HG03060 (cell line): ENCODE results near the gene STEAP2.
A peak's percentile ranks its signal among the peaks of the same experiment; 100 is the strongest.
"Not testable (repeated sequence)": the region's sequence is repeated elsewhere in the genome, so short reads cannot be mapped to it uniquely, and the experiment has no call there.

ENCODE experiments used
- ATAC-seq: cut with Tn5 transposase; IDR thresholded peaks from one replicate; pipeline ENCODE4 v1.9.1; 2021; ENCODE audit warnings: low read depth, moderate number of reproducible peaks; ENCODE audit not compliant: unreplicated experiment

Gene STEAP2

GRCh38 chr7:90211391-90212148 is at the start of gene STEAP2:
TSS of gene STEAP2 (plus strand) at chr7:90211740. CDS start at chr7:90225083, 13,343 bp downstream.
- peak; percentile 63 for ATAC-seq

DNA sequence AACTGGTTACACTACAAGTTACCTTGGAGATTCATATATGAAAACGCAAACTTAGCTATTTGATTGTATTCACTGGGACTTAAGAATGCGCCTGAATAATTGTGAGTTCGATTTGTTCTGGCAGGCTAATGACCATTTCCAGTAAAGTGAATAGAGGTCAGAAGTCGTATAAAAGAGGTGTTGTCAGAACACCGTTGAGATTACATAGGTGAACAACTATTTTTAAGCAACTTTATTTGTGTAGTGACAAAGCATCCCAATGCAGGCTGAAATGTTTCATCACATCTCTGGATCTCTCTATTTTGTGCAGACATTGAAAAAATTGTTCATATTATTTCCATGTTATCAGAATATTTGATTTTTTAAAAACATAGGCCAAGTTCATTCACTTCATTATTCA is 48.0 kb upstream of the STEAP2 start:
- ATAC-seq: no peak

DNA sequence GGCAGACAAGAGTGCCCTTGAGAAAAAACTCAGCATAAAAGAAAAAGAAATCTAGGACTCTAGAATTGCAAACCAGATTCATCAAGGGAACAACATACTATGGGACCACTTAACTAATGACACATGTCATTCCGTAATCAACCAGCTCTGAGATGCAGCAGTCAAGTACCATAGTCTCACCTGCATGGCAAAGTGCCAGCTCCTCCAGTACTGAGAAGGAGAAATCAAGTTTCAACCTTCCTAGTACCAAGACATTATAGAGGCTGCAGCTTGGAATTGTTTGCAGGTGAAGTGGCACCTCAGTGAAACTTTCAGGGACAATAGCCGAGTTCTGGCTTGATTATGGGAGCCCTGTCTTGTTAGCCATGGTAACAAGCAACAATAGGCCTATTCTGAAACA is 45.8 kb upstream of the STEAP2 start:
- no peak for ATAC-seq

- ATAC-seq: no peak
These were observed 45.4 kb upstream of the STEAP2 start for GRCh38 chr7:90166153-90166552.

DNA sequence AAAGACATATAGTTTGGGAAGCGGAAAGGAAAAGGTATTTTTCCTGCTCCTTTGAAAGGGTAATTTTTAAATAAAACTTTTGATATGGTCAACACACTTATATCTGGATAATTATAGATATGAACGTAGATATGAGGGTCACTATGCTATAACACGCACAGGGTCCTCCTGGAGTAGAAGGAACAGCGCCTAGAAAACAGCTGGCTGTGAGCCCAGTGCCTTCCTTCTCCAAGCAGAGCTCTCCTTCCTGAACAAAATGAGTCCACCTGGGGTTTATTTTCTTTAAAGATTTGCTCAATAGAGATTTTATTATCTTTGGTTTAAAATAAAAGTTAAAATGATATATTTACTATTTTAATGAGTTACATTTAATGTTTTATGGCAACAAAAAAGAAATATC is 44.2 kb upstream of the STEAP2 start:
- ATAC-seq: no peak

DNA sequence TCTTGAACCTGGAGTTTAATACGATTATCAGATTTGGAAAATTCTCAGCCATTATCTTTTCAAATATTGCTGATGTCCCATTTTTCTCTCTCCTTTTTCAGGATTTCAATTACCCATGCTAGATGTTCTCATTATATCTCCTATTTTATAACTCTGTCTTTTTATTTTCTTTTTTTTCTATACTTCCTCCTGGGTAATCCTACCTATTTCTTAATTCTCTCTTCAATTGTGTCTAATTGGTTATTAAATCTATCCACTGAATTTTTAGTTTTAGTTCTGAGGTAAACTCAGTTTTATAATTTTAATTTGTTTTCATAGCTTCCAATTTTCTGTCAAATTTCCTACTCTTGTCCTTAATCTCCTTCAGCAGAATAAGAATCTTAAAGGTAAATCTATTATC is 41.6 kb upstream of the STEAP2 start:
- ATAC-seq: no peak

DNA sequence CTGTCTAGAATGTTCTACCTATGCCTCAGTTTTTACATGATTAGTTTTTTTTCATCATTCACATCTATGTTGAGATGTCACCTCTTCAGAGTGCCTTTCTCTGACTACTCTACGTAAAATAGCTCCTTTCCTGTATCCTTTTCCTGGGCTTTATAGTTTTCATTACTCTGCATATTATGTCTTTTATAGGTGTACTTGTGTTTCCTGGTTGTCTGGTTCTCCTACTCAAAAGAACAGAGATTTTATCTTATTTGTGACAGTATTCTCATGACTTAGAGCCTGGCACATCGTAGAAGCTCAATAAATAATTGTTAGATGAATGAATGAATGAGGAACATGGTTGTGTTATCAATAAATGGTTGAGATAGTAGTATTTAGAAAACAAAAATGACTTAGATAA is 39.4 kb upstream of the STEAP2 start:
- ATAC-seq: no peak

DNA sequence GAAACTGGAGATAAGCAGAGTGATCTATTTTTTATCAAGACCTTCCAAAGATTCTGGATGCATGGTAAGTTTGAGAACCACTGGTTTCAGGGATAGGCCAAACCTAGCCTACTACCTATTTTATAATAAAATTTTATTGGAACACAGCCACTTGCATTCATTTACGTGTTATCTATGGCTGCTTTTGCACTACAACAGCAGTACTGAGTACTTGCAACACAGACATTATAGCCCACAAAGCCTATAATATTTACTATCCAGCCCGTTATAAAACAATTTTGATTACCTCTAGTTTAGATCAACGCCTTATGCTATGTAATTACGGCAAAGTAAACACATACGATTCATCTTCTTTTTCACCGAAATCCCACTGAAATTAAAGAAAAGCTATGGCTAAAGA is 38.9 kb upstream of the STEAP2 start:
- ATAC-seq: no peak

DNA sequence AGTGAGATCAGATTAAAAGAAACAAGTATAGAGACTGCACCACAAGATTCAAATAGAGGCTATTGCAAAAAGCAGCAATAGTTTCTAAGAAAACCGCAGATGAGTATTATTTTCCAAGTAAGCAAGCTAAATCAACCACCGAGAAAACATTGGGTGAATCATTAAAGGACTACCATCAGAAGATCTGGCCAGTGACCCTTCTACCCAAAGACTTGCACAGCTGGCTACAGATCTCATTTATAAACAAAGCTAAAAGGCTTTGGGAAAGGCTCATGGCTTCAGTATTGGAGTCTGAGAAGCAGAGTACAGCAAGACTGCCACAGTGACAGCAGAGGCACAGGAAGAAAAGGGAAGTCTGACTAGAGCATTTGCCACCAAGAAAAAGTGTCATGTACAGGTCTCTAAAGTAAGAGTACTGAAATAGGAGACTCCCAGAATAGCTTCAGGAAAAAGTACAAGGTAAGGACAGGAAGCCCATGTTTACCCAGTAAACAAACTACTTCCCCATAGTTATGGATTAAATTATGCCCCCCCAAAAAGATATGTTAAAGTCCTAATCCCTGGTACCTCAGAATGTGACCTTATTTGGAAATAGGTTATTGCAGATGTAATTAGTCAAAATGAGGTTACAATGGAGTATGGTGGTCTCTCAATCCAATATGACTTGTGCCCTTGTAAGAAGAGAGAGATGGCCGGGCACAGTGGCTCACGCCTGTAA is 38.3 kb upstream of the STEAP2 start:
- peak; percentile 86 for ATAC-seq

GRCh38 chr7:90175667-90176066 is 35.9 kb upstream of the STEAP2 start:
- no peak for ATAC-seq

GRCh38 chr7:90176195-90176594 is 35.3 kb upstream of the STEAP2 start:
- ATAC-seq: no peak

GRCh38 chr7:90178166-90178565 is 33.4 kb upstream of the STEAP2 start:
- no peak for ATAC-seq

GRCh38 chr7:90178679-90179278 is 32.8 kb upstream of the STEAP2 start:
- ATAC-seq: peak; percentile 95

DNA sequence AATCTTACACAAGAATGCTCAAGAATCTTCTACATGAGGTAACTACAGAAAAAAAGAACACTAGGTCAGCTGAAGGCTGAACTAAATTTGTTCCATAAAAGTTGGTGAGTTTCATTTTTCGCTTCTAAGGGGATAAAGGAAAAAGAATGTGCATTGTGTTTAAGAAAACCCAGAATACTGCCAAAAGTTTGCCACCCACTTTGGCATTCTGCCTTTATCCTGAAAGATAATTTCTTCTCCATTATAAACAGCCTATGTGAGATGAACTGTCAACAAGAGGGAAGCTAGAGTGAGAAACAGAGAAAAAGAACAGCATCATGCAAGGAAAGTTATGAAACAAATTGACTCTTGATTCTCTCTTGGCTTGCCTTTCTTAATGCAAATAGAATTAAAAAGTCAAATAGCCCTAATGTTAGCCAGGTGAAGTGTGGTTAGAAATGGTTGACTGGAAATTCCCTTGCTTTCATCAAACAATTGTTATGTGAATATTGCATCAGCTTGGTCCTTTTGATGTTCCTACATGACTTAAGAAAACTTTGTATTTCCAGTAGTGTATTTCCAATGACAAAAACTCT is 31.4 kb upstream of the STEAP2 start:
- no peak for ATAC-seq

DNA sequence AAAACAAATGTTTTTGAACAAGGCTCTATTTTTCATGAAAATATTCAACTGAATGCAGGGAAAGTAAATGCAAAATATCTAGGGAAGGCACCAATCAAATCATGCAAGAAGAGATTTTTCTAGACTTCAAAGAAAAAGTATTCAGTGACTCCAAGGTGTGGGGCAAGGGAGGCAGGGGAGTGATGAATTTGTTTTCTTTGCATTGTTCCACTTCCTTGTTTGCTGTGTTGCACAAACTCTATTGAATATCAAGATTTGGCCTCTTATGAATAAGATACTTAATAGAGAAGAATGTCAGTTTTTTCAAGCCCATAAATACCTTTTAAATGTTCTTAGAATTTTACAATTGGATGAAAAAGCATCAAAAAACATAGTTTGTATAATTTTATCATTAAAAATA is 30.9 kb upstream of the STEAP2 start:
- ATAC-seq: no peak

GRCh38 chr7:90181485-90181884 is 30.1 kb upstream of the STEAP2 start:
- ATAC-seq: no peak

DNA sequence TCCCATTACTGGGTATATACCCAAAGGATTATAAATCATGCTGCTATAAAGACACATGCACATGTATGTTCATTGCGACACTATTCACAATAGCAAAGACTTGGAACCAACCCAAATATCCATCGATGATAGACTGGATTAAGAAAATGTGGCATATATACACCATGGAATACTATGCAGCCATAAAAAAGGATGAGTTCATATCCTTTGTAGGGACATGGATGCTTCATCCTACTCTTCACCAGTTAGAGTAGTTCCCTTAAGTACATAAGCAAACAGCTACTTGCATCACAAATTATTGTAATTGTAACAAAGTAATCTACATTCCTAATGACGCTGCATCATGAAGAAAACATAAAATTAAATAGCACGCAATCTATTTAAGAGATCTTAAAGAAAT is 25.2 kb upstream of the STEAP2 start:
- not testable (repeated sequence) for ATAC-seq

- no peak for ATAC-seq
These were observed 24.0 kb upstream of the STEAP2 start for GRCh38 chr7:90187507-90188050.

DNA sequence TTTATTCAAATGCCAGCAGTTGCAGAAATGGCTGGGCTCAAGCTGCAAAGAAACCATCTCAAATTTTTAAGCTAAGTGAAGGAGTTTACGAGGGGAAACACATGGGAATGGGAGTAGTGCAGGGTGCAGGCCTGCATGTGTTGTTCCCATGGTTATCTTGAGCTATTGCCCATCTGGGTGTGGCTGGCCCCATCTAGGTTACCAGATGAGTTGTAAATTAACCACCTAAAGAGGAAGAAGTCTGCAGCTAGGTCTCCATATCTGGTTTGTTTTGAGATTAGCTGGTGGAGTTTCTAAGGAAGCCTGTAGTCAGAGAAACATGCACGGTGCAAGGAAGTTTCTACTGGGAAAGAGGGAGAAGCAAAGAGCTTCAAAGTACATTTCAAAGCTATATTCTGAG is 23.3 kb upstream of the STEAP2 start:
- ATAC-seq: peak; percentile 77

GRCh38 chr7:90190995-90191394 is 20.5 kb upstream of the STEAP2 start:
- ATAC-seq: no peak

- no peak for ATAC-seq
These were observed 19.9 kb upstream of the STEAP2 start for GRCh38 chr7:90191648-90192047.
